Measurements from ENCODE around the gene FAM181B.

The FAM181B gene

GRCh38 chr11:82730286-82730685 lies 3.4 kb downstream of the FAM181B start:
- Histone ChIP-seq H2BK15ac (ENCODE audit: low read depth, poor library complexity, severe bottlenecking) (no peak overlapping the region), H4K8ac (ENCODE audit: low read length) (no peak overlapping the region), H3K27ac (ENCODE audit: low read length, poor library complexity, severe bottlenecking) (no peak overlapping the region), H3K14ac (ENCODE audit: low read length in 2 of 2) (no peak overlapping the region), H3K4me1 (ENCODE audit: control insufficient read depth, insufficient read depth, low read depth, low read length) (peaks cover 17% of the 10 kb centered on the region), H4K91ac (ENCODE audit: low read length) (no peak overlapping the region), H3K79me1 (replicated peaks; ENCODE audit: low read length, poor library complexity, severe bottlenecking) (no peaks in the 10 kb centered on the region), H3K4me2 (ENCODE audit: low read length, poor library complexity, severe bottlenecking) (no peak overlapping the region), H2BK5ac (ENCODE audit: low read depth, low read length, poor library complexity, severe bottlenecking) (no peak overlapping the region), H2AK5ac (ENCODE audit: low read length, severe bottlenecking) (no peak overlapping the region), H3K18ac (ENCODE audit: low read depth in 1 of 2, low read length in 2 of 2) (no peak overlapping the region), H3K4ac (ENCODE audit: low read depth in 1 of 2, low read length in 2 of 2) (no peak overlapping the region), H2BK12ac (ENCODE audit: low read length in 2 of 2) (no peak overlapping the region), H3K27me3 (ENCODE audit: control insufficient read depth in 1 of 2, insufficient read depth in 1 of 2, low read length in 2 of 2) (peaks cover 43 to 63% of the 10 kb centered on the region in 2 experiments), H3K36me3 (ENCODE audit: control insufficient read depth in 1 of 2, insufficient read depth in 2 of 2, low read depth in 1 of 2, low read length in 2 of 2) (no peaks in the 10 kb centered on the region), H3K23ac (ENCODE audit: low read length in 2 of 2) (no peak overlapping the region), H3K9me3 (ENCODE audit: control insufficient read depth, low read length) (no peaks in the 10 kb centered on the region), H3K4me3 (ENCODE audit: insufficient read depth in 1 of 2, low read depth in 1 of 2, low read length in 2 of 2) (no peak overlapping the region), H2BK120ac (ENCODE audit: low read depth, low read length) (no peak overlapping the region), H3K9ac (ENCODE audit: low read length) (no peak overlapping the region), H2AFZ (ENCODE audit: low read depth, low read length) (no peak overlapping the region)
- WGBS, result no CpG with 5 or more reads among the region's 4 CpGs
- no peak for DNase-seq

- Histone ChIP-seq H3K4ac (ENCODE audit: low read depth in 1 of 2, low read length in 2 of 2) (no peak overlapping the region), H4K8ac (ENCODE audit: low read length) (no peak overlapping the region), H3K79me1 (replicated peaks; ENCODE audit: low read length, poor library complexity, severe bottlenecking) (no peaks in the 10 kb centered on the region), H3K9me3 (ENCODE audit: control insufficient read depth, low read length) (no peaks in the 10 kb centered on the region), H4K91ac (ENCODE audit: low read length) (no peak overlapping the region), H2BK12ac (ENCODE audit: low read length in 2 of 2) (no peak overlapping the region), H2BK120ac (ENCODE audit: low read depth, low read length) (no peak overlapping the region), H2AK5ac (ENCODE audit: low read length, severe bottlenecking) (no peak overlapping the region), H3K27ac (ENCODE audit: low read length, poor library complexity, severe bottlenecking) (no peak overlapping the region), H3K9ac (ENCODE audit: low read length) (no peak overlapping the region), H3K14ac (ENCODE audit: low read length in 2 of 2) (no peak overlapping the region), H3K4me3 (ENCODE audit: insufficient read depth in 1 of 2, low read depth in 1 of 2, low read length in 2 of 2) (no peak overlapping the region), H2BK5ac (ENCODE audit: low read depth, low read length, poor library complexity, severe bottlenecking) (no peak overlapping the region), H3K23ac (ENCODE audit: low read length in 2 of 2) (no peak overlapping the region), H3K27me3 (ENCODE audit: control insufficient read depth in 1 of 2, insufficient read depth in 1 of 2, low read length in 2 of 2) (peaks cover 4 to 6% of the 10 kb centered on the region in 2 experiments), H2BK15ac (ENCODE audit: low read depth, poor library complexity, severe bottlenecking) (no peak overlapping the region), H2AFZ (ENCODE audit: low read depth, low read length) (no peak overlapping the region), H3K36me3 (ENCODE audit: control insufficient read depth in 1 of 2, insufficient read depth in 2 of 2, low read depth in 1 of 2, low read length in 2 of 2) (no peaks in the 10 kb centered on the region), H3K4me1 (ENCODE audit: control insufficient read depth, insufficient read depth, low read depth, low read length) (no peaks in the 10 kb centered on the region), H3K18ac (ENCODE audit: low read depth in 1 of 2, low read length in 2 of 2) (no peak overlapping the region), H3K4me2 (ENCODE audit: low read length, poor library complexity, severe bottlenecking) (no peak overlapping the region)
- 88% methylated on average over 3 of the region's 5 CpGs for WGBS
- no peak for DNase-seq
These were observed 9.6 kb downstream of the FAM181B start for GRCh38 chr11:82724026-82724425.

DNA sequence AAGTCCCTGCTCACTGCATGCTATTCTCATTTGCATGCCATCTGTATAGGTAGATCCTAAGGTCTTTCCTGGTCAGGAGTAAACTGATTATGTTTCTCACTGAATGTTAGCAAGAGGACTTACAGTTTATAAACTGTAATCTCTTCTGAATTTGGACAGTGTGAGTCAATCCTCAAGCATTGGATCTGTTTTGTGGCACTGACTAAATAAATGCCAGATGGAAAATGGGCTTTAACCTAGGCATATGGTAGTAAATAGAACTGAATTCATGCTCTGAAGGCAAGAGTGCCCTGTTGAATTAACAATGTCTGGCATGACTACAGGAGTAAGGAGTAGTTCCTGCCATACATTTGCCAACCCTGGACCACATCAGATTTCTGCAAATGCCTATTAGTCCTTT lies 11.4 kb downstream of the FAM181B start:
- Histone ChIP-seq H3K4ac (ENCODE audit: low read depth in 1 of 2, low read length in 2 of 2) (no peak overlapping the region), H3K14ac (ENCODE audit: low read length in 2 of 2) (no peak overlapping the region), H3K79me1 (replicated peaks; ENCODE audit: low read length, poor library complexity, severe bottlenecking) (no peaks in the 10 kb centered on the region), H2BK12ac (ENCODE audit: low read length in 2 of 2) (no peak overlapping the region), H3K4me2 (ENCODE audit: low read length, poor library complexity, severe bottlenecking) (no peak overlapping the region), H2AFZ (ENCODE audit: low read depth, low read length) (no peak overlapping the region), H3K27me3 (ENCODE audit: control insufficient read depth in 1 of 2, insufficient read depth in 1 of 2, low read length in 2 of 2) (peaks cover 0 to 4% of the 10 kb centered on the region in 2 experiments), H4K91ac (ENCODE audit: low read length) (no peak overlapping the region), H3K23ac (ENCODE audit: low read length in 2 of 2) (no peak overlapping the region), H4K8ac (ENCODE audit: low read length) (no peak overlapping the region), H3K36me3 (ENCODE audit: control insufficient read depth in 1 of 2, insufficient read depth in 2 of 2, low read depth in 1 of 2, low read length in 2 of 2) (no peaks in the 10 kb centered on the region), H3K9me3 (ENCODE audit: control insufficient read depth, low read length) (no peaks in the 10 kb centered on the region), H3K18ac (ENCODE audit: low read depth in 1 of 2, low read length in 2 of 2) (no peak overlapping the region), H2AK5ac (ENCODE audit: low read length, severe bottlenecking) (no peak overlapping the region), H2BK120ac (ENCODE audit: low read depth, low read length) (no peak overlapping the region), H3K4me3 (ENCODE audit: insufficient read depth in 1 of 2, low read depth in 1 of 2, low read length in 2 of 2) (no peak overlapping the region), H3K9ac (ENCODE audit: low read length) (no peak overlapping the region), H3K4me1 (ENCODE audit: control insufficient read depth, insufficient read depth, low read depth, low read length) (no peaks in the 10 kb centered on the region), H2BK5ac (ENCODE audit: low read depth, low read length, poor library complexity, severe bottlenecking) (no peak overlapping the region), H2BK15ac (ENCODE audit: low read depth, poor library complexity, severe bottlenecking) (no peak overlapping the region), H3K27ac (ENCODE audit: low read length, poor library complexity, severe bottlenecking) (no peak overlapping the region)
- DNase-seq, result no peak

GRCh38 chr11:82720267-82721065 lies 13.2 kb downstream of the FAM181B start:
- Histone ChIP-seq H2BK120ac (ENCODE audit: low read depth, low read length) (no peak overlapping the region), H3K27ac (ENCODE audit: low read length, poor library complexity, severe bottlenecking) (no peak overlapping the region), H3K9me3 (ENCODE audit: control insufficient read depth, low read length) (no peaks in the 10 kb centered on the region), H3K36me3 (ENCODE audit: control insufficient read depth in 1 of 2, insufficient read depth in 2 of 2, low read depth in 1 of 2, low read length in 2 of 2) (no peaks in the 10 kb centered on the region), H2BK15ac (ENCODE audit: low read depth, poor library complexity, severe bottlenecking) (no peak overlapping the region), H3K18ac (ENCODE audit: low read depth in 1 of 2, low read length in 2 of 2) (no peak overlapping the region), H2AK5ac (ENCODE audit: low read length, severe bottlenecking) (no peak overlapping the region), H2BK5ac (ENCODE audit: low read depth, low read length, poor library complexity, severe bottlenecking) (no peak overlapping the region), H3K4me2 (ENCODE audit: low read length, poor library complexity, severe bottlenecking) (no peak overlapping the region), H3K4me3 (ENCODE audit: insufficient read depth in 1 of 2, low read depth in 1 of 2, low read length in 2 of 2) (no peak overlapping the region), H3K4me1 (ENCODE audit: control insufficient read depth, insufficient read depth, low read depth, low read length) (no peaks in the 10 kb centered on the region), H2BK12ac (ENCODE audit: low read length in 2 of 2) (no peak overlapping the region), H3K27me3 (ENCODE audit: control insufficient read depth in 1 of 2, insufficient read depth in 1 of 2, low read length in 2 of 2) (peaks cover 0 to 4% of the 10 kb centered on the region in 2 experiments), H3K9ac (ENCODE audit: low read length) (no peak overlapping the region), H4K8ac (ENCODE audit: low read length) (no peak overlapping the region), H2AFZ (ENCODE audit: low read depth, low read length) (no peak overlapping the region), H3K4ac (ENCODE audit: low read depth in 1 of 2, low read length in 2 of 2) (no peak overlapping the region), H3K14ac (ENCODE audit: low read length in 2 of 2) (no peak overlapping the region), H3K79me1 (replicated peaks; ENCODE audit: low read length, poor library complexity, severe bottlenecking) (no peaks in the 10 kb centered on the region), H4K91ac (ENCODE audit: low read length) (no peak overlapping the region), H3K23ac (ENCODE audit: low read length in 2 of 2) (no peak overlapping the region)
- DNase-seq, result no peak
- WGBS, result 81% methylated on average over 15 of the region's 15 CpGs

Data from mesenchymal stem cell (in vitro differentiated cells and primary cell).